Lower leg skin (tissue), 3 donors: ENCODE results near the gene ASB14.

Source experiments
- POLR2A ChIP-seq, 2 donors: fragments of 450-650 bp; IDR thresholded peaks; one replicate each; pipeline ENCODE4 v1.6.1; 2016 to 2017; ENCODE audit warnings: antibody characterized with exemption in 2 of 2, mild to moderate bottlenecking in 1 of 2, moderate library complexity in 1 of 2
- TF ChIP-seq, protein P1 (sequence below), 3 donors: fragments of 450-650 bp; IDR thresholded peaks; one replicate each; pipeline ENCODE4 v1.5.1; 2016; ENCODE audit warnings: antibody characterized with exemption in 3 of 3, mild to moderate bottlenecking in 3 of 3, moderate library complexity in 2 of 3

DNA sequence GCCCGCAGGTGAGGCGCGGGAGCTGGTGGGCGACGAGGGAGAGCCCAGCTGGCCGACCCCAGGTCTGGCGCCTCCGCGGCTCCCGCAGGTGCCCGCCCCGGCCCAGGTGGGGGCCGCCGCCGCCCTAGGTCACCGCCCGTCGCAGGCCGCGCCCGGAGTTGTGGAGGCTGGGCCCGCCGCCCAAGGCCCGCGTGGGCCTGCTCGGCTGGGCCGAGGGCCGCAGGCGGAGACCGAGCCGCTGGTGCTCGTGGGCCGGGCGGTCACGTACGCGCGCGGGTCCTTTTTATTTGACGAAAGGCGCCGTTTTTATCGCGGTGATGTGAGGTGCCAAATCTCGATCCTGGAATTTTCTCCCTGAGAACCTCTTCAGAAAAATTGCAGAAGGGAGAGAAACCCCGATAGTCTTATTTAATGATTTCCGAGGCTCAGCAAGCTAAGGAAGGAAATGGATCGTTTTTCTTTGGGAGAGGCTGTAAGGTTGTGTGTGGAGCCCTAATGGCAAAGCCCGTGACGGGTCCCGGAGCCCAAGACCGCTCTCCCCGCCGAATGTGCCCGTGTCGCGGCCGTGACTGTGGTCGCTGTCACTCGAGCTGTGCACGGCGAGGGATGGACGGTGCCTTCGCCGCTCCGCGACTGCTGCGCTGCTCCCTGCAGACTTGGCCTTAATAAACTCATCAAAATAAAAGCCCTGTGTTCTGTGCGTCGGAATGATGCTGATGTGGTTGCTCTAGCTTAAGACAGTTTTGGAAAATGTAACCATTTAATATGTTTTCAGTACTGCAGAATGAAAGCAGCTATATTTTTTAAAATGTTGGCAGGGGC lies 64.3 kb downstream of the ASB14 start:
- TF ChIP-seq, protein P1, sequence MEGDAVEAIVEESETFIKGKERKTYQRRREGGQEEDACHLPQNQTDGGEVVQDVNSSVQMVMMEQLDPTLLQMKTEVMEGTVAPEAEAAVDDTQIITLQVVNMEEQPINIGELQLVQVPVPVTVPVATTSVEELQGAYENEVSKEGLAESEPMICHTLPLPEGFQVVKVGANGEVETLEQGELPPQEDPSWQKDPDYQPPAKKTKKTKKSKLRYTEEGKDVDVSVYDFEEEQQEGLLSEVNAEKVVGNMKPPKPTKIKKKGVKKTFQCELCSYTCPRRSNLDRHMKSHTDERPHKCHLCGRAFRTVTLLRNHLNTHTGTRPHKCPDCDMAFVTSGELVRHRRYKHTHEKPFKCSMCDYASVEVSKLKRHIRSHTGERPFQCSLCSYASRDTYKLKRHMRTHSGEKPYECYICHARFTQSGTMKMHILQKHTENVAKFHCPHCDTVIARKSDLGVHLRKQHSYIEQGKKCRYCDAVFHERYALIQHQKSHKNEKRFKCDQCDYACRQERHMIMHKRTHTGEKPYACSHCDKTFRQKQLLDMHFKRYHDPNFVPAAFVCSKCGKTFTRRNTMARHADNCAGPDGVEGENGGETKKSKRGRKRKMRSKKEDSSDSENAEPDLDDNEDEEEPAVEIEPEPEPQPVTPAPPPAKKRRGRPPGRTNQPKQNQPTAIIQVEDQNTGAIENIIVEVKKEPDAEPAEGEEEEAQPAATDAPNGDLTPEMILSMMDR (IDR thresholded peaks at IDR 0.05): no peak
- TF ChIP-seq POLR2A (IDR thresholded peaks at IDR 0.05): no peak
